Activated B cell treated with CpG ODN at 0.5 μM for 24 hours (primary cell): ENCODE measurements around the gene ECI1. TPM values are rescaled to one million over a fixed set of nuclear protein-coding genes. Genes with fewer than 3 reads are reported as not detected.
"Not testable (repeated sequence)": the region's sequence is repeated elsewhere in the genome, so short reads cannot be mapped to it uniquely, and the experiment has no call there.

Source experiments
- ATAC-seq: fragments of 200-7000 bp; cut with Tn5 transposase; one replicate; pipeline ENCODE4 v1.10.0; 2021; ENCODE audit warnings: low read depth, mild to moderate bottlenecking, moderate library complexity
- CTCF ChIA-PET: fragments of 350-600 bp; sonication (Branson Sonifier 250); formaldehyde crosslinking; loops from one replicate; lab custom pipeline; 2021; ENCODE audit warnings: antibody characterized with exemption; lab: Charles Lee
- POLR2A ChIA-PET: fragments of 350-600 bp; sonication (Branson Sonifier 250); formaldehyde crosslinking; loops from one replicate; lab custom pipeline; 2021; ENCODE audit warnings: antibody characterized with exemption; lab: Charles Lee
- DNase-seq: peaks from one replicate; pipeline ENCODE4 v3.0.0; 2022
- H3K27ac Mint-ChIP-seq: one replicate; pipeline ENCODE4 v1.8.0; 2020; ENCODE audit warnings: mixed read lengths
- H3K27me3 Mint-ChIP-seq: one replicate; pipeline ENCODE4 v1.8.0; 2021; ENCODE audit warnings: mixed read lengths
- H3K36me3 Mint-ChIP-seq: one replicate; pipeline ENCODE4 v1.8.0; 2021; ENCODE audit warnings: low read depth, mixed read lengths
- H3K4me1 Mint-ChIP-seq: one replicate; pipeline ENCODE4 v1.8.0; 2021; ENCODE audit warnings: mixed read lengths
- H3K4me3 Mint-ChIP-seq: one replicate; pipeline ENCODE4 v1.8.0; 2020; ENCODE audit warnings: mild to moderate bottlenecking, mixed read lengths
- H3K9me3 Mint-ChIP-seq: one replicate; pipeline ENCODE4 v1.8.0; 2020; ENCODE audit warnings: mixed read lengths
- intact Hi-C: fragments of 100-400 bp; cut with micrococcal nuclease; formaldehyde crosslinking; loops from one replicate; pipeline ENCODE4 v1.15.1; 2024
- total RNA-seq: library from RNA; stranded (reverse); gene quantifications from 2 replicates; pipeline ENCODE4 v1.2.3, GENCODE V29; 2022
- TF ChIP-seq, protein P1 (sequence below): fragments of 200-600 bp; IDR thresholded peaks from one replicate; pipeline ENCODE4 v1.8.0; 2022; ENCODE audit warnings: antibody characterized with exemption, mild to moderate bottlenecking

Gene ECI1
- total RNA-seq, 1 donor from 2014 or later = 38.1 TPM

GRCh38 chr16:2204416-2205103, 46.8 kb downstream of the ECI1 start:
- ATAC-seq (no peak), DNase-seq (no peak)
- Mint-ChIP-seq H3K9me3 (no peaks in the 10 kb centered on the region), H3K4me3 (peak overlapping the region; percentile 84), H3K4me1 (peaks cover 19% of the 10 kb centered on the region), H3K36me3 (peaks cover 24% of the 10 kb centered on the region), H3K27ac (peak overlapping the region; percentile 80), H3K27me3 (peaks cover 2% of the 10 kb centered on the region)
- intact Hi-C loops = loop anchor here (1.0 to 5.0 kb wide), 4 partner anchors 11 to 197 kb away; partner anchors contain the start of genes E4F1, NTHL1, TSC2 and ZNF598
- TF ChIP-seq, protein P1, sequence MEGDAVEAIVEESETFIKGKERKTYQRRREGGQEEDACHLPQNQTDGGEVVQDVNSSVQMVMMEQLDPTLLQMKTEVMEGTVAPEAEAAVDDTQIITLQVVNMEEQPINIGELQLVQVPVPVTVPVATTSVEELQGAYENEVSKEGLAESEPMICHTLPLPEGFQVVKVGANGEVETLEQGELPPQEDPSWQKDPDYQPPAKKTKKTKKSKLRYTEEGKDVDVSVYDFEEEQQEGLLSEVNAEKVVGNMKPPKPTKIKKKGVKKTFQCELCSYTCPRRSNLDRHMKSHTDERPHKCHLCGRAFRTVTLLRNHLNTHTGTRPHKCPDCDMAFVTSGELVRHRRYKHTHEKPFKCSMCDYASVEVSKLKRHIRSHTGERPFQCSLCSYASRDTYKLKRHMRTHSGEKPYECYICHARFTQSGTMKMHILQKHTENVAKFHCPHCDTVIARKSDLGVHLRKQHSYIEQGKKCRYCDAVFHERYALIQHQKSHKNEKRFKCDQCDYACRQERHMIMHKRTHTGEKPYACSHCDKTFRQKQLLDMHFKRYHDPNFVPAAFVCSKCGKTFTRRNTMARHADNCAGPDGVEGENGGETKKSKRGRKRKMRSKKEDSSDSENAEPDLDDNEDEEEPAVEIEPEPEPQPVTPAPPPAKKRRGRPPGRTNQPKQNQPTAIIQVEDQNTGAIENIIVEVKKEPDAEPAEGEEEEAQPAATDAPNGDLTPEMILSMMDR = no peak
- ChIA-PET POLR2A (interaction anchor here (0.7 to 5.8 kb wide), 11 partner anchors 11 to 403 kb away, joined by 3 to 62 read pairs (median 5); partner anchors contain the start of genes ECI1, NTHL1, PGP and RPS2), CTCF (interaction anchor here (0.9 kb wide), 1 partner anchor 8 kb away, joined by 3 read pairs; the partner anchor contains the start of gene CASKIN1)

GRCh38 chr16:2203119-2203688, 48.2 kb downstream of the ECI1 start:
- Mint-ChIP-seq H3K4me1 (peaks cover 19% of the 10 kb centered on the region), H3K36me3 (peaks cover 17% of the 10 kb centered on the region)
- ATAC-seq, H3K27ac Mint-ChIP-seq, DNase-seq, H3K27me3 Mint-ChIP-seq, intact Hi-C loops, H3K9me3 Mint-ChIP-seq, H3K4me3 Mint-ChIP-seq: not testable (repeated sequence)
- ChIA-PET CTCF (interaction anchor here (0.7 kb wide), 1 partner anchor 48 kb away, joined by 3 read pairs; the partner anchor contains the start of gene ECI1), POLR2A (interaction anchor here (0.6 to 5.8 kb wide), 3 partner anchors 12 to 49 kb away, joined by 3 to 62 read pairs (median 38); partner anchors contain the start of genes PGP and TRAF7)

- DNase-seq (no peak), ATAC-seq (no peak)
- Mint-ChIP-seq H3K36me3 (no peaks in the 10 kb centered on the region), H3K27me3 (peaks cover 12% of the 10 kb centered on the region), H3K4me1 (peaks cover 8% of the 10 kb centered on the region), H3K9me3 (no peaks in the 10 kb centered on the region), H3K27ac (no peak overlapping the region), H3K4me3 (no peak overlapping the region)
- POLR2A ChIA-PET = interaction anchor here (1.4 kb wide), 1 partner anchor 45 kb away, joined by 4 read pairs; the partner anchor contains the start of gene TRAF7
- TF ChIP-seq, protein P1 = no peak
- CTCF ChIA-PET = no interaction called here
- intact Hi-C loops = no loop called here
Measured at GRCh38 chr16:2200313-2200712, 51.1 kb downstream of the ECI1 start.

DNA sequence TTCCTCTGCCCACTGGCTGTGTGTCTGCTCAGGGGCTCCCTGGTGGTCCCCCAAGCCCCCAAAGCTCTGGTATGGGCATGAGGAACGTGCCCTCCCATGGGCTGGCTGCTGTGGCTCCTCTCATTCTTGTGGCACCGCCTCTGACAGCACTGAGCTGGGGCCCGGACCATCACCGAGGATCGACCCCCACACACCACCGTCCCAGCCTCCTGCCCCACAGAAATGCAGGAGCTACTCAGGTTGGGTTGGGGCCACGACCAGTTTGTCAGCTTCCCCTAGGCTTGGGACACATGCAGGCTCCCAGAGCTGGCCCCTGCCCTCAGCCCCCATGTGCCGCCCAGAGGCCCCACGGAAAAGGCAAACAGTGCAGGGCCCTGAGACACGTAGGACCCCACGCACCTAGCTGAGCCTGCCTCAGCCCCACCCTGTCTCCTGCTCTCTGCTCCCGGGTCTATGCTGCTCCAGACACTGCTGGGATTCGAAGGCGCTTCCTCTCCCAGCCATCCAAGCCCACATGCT, 51.7 kb downstream of the ECI1 start:
- CTCF ChIA-PET = no interaction called here
- TF ChIP-seq, protein P1 = no peak
- no peaks in the 10 kb centered on the region for H3K36me3 Mint-ChIP-seq

DNA sequence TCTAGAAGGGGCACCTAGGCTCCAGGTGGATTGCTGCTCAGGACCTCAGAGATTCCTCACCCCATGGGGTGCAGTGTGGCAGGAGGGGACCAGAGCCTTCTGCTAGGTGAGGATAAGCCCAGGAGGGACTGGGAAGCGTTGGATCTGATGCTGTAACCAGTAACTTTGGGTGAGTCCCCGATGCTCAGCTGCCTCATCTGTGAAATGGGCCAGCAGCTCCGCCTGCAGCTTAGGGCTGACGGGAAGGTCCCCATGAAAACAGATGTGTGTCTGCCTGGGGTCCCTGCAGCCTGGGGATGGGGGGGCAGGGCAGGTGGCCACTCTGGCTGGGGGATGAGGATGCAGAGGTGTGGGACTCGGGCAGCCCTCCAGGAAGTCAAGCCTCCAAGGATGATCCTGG, 52.3 kb downstream of the ECI1 start:
- peaks cover 9% of the 10 kb centered on the region for H3K4me1 Mint-ChIP-seq
- H3K4me3 Mint-ChIP-seq = no peak overlapping the region
- ChIA-PET CTCF (no interaction called here), POLR2A (interaction anchor here (1.4 kb wide), 2 partner anchors 12 to 44 kb away, joined by 3 to 4 read pairs; partner anchors contain the start of gene TRAF7)
- DNase-seq = no peak
- TF ChIP-seq, protein P1 = no peak
- intact Hi-C loops = no loop called here
- H3K27me3 Mint-ChIP-seq = peaks cover 17% of the 10 kb centered on the region
- H3K9me3 Mint-ChIP-seq = no peaks in the 10 kb centered on the region
- H3K36me3 Mint-ChIP-seq = no peaks in the 10 kb centered on the region
- no peak overlapping the region for H3K27ac Mint-ChIP-seq
- ATAC-seq = no peak

More for the DNA sequence above, 51.7 kb downstream of the ECI1 start:
- intact Hi-C loops = no loop called here
- H3K27ac Mint-ChIP-seq = no peak overlapping the region
- POLR2A ChIA-PET = interaction anchor here (1.4 kb wide), 2 partner anchors 12 to 44 kb away, joined by 3 to 4 read pairs; partner anchors contain the start of gene TRAF7
- H3K9me3 Mint-ChIP-seq = no peaks in the 10 kb centered on the region
- H3K27me3 Mint-ChIP-seq = peaks cover 16% of the 10 kb centered on the region
- no peak for DNase-seq
- peaks cover 13% of the 10 kb centered on the region for H3K4me1 Mint-ChIP-seq
- H3K4me3 Mint-ChIP-seq = no peak overlapping the region
- no peak for ATAC-seq
